Endodermal cell (in vitro differentiated cells): ENCODE measurements around the gene FAT1. TPM values are rescaled to one million over a fixed set of nuclear protein-coding genes. Genes with fewer than 3 reads are reported as not detected.

ENCODE experiments used
- DNase-seq: peaks from one replicate; pipeline ENCODE4 v3.0.0-alpha.2; 2017
- H3K27ac ChIP-seq: 2 replicates; pipeline ENCODE4 v1.5.1; 2013; ENCODE audit warnings: mild to moderate bottlenecking, low read depth, low read length, moderate library complexity
- H3K27me3 ChIP-seq: 2 replicates; pipeline ENCODE4 v1.6.1; 2013; ENCODE audit warnings: mild to moderate bottlenecking, low read length, moderate library complexity; ENCODE audit not compliant: insufficient read depth, control insufficient read depth, poor library complexity, severe bottlenecking
- H3K36me3 ChIP-seq: 2 replicates; pipeline ENCODE4 v1.7.0; 2013; ENCODE audit warnings: mild to moderate bottlenecking, low read length, moderate library complexity; ENCODE audit not compliant: control insufficient read depth, insufficient read depth
- H3K4me1 ChIP-seq: one replicate; pipeline ENCODE4 v1.7.0; 2013; ENCODE audit warnings: low read length; ENCODE audit not compliant: control insufficient read depth, insufficient read depth
- H3K4me3 ChIP-seq: 2 replicates; pipeline ENCODE4 v1.5.1; 2013; ENCODE audit warnings: mild to moderate bottlenecking, low read length, moderate library complexity
- H3K9ac ChIP-seq: 2 replicates; pipeline ENCODE4 v1.6.1; 2013; ENCODE audit warnings: mild to moderate bottlenecking, low read length, moderate library complexity; ENCODE audit not compliant: poor library complexity, severe bottlenecking; ENCODE audit errors: extremely low read depth
- H3K9me3 ChIP-seq: 2 replicates; pipeline ENCODE4 v1.6.1; 2013; ENCODE audit warnings: mild to moderate bottlenecking, low read length, moderate library complexity; ENCODE audit not compliant: control insufficient read depth
- H3K27ac Mint-ChIP-seq: 2 replicates; pipeline ENCODE4 v1.8.0; 2020; ENCODE audit warnings: mixed read lengths
- H3K27me3 Mint-ChIP-seq: 2 replicates; pipeline ENCODE4 v1.8.0; 2021; ENCODE audit warnings: mild to moderate bottlenecking, mixed read lengths; ENCODE audit not compliant: insufficient read depth
- H3K36me3 Mint-ChIP-seq: 2 replicates; pipeline ENCODE4 v1.8.0; 2020; ENCODE audit warnings: low read depth, mixed read lengths
- H3K4me1 Mint-ChIP-seq: 2 replicates; pipeline ENCODE4 v1.8.0; 2020; ENCODE audit warnings: mixed read lengths
- H3K4me3 Mint-ChIP-seq: 2 replicates; pipeline ENCODE4 v1.8.0; 2020; ENCODE audit warnings: mild to moderate bottlenecking, moderate library complexity, mixed read lengths
- H3K9me3 Mint-ChIP-seq: 2 replicates; pipeline ENCODE4 v1.8.0; 2020; ENCODE audit warnings: mild to moderate bottlenecking, mixed read lengths
- WGBS, 2 experiments: methylation state at CpG; one replicate each; pipeline versions ENCODE4 v1.1.5 to v1.1.7; 2013; ENCODE audit warnings: missing lambda C conversion rate in 2 of 2, mixed read lengths in 1 of 2; ENCODE audit not compliant: insufficient coverage in 1 of 2, insufficient read length in 1 of 2; 5-methylcytosine and 5-hydroxymethylcytosine counted together
- total RNA-seq, 2 donors: library from RNA; stranded (reverse); fragmentation: NEBNext Ultra II Directional in 1 of 2; extraction: Animal tissue kit (Norgen Biotek cat#: 25700) in 1 of 2; gene quantifications; 2 replicates in 1 of 2; 3 replicates in 1 of 2; pipeline ENCODE4 v1.2.1, GENCODE V29; 2021
- TF ChIP-seq, protein P1 (sequence below): fragments of 200-600 bp; sonication (generic); conservative IDR thresholded peaks from 2 replicates; pipeline ENCODE4 v1.5.0; 2021; ENCODE audit warnings: antibody characterized with exemption, mild to moderate bottlenecking

FAT1 gene
- total RNA-seq, 2 donors from 2014 or later, result 66.6 to 77.8 TPM

DNA sequence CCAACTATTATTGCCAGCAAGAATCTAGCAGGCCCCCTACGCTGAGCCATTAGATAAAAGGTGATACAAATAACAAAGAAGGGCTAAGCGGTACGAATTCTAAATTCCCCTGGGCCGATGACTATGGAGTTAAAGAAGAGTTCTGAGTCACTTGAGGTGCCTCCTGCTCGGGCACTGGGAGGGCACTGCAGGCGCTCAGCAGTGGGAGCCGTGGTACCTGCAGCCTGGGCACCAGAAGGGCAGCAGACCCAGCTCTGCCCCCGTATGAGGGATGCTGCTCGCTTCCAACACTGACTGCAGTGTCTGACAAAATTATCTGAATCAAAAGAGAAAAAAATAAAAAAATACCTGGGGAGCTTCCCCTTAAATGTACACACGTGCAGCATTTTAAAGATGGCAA, 124.2 kb downstream of the FAT1 start:
- WGBS, 2 experiments, result 94 to 98% methylated on average over 10 of the region's 10 CpGs
- Mint-ChIP-seq H3K27ac (no peak overlapping the region), H3K4me3 (no peak overlapping the region), H3K4me1 (no peaks in the 10 kb centered on the region), H3K27me3 (no peaks in the 10 kb centered on the region), H3K9me3 (no peaks in the 10 kb centered on the region), H3K36me3 (peaks cover 71% of the 10 kb centered on the region)
- Histone ChIP-seq H3K36me3 (peaks cover 87% of the 10 kb centered on the region), H3K9ac (no peak overlapping the region), H3K27ac (no peak overlapping the region), H3K4me3 (no peak overlapping the region), H3K27me3 (no peaks in the 10 kb centered on the region), H3K4me1 (no peaks in the 10 kb centered on the region), H3K9me3 (no peaks in the 10 kb centered on the region)
- no peak for DNase-seq
- TF ChIP-seq, protein P1, sequence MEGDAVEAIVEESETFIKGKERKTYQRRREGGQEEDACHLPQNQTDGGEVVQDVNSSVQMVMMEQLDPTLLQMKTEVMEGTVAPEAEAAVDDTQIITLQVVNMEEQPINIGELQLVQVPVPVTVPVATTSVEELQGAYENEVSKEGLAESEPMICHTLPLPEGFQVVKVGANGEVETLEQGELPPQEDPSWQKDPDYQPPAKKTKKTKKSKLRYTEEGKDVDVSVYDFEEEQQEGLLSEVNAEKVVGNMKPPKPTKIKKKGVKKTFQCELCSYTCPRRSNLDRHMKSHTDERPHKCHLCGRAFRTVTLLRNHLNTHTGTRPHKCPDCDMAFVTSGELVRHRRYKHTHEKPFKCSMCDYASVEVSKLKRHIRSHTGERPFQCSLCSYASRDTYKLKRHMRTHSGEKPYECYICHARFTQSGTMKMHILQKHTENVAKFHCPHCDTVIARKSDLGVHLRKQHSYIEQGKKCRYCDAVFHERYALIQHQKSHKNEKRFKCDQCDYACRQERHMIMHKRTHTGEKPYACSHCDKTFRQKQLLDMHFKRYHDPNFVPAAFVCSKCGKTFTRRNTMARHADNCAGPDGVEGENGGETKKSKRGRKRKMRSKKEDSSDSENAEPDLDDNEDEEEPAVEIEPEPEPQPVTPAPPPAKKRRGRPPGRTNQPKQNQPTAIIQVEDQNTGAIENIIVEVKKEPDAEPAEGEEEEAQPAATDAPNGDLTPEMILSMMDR, result no peak

DNA sequence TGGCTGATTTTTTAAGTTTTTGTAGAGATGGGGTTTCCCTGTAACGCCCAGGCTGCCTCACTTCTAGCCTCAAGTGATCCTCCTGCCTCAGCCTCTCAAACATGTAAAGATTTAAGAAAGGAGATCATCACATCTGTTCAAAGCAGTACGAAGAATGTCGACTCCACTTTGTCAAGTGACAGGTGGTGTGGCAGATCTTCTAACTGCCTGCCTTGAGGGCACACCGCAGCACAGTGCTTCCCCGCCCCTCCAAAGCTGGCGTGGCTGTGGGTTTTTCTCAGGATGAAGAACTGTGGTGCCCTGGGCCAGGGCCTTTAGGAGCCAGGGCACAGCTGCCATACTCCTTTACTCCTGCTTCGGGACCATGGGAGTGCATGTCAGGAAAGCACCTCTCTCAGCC, 125.0 kb downstream of the FAT1 start:
- Histone ChIP-seq H3K9ac (no peak overlapping the region), H3K4me1 (no peaks in the 10 kb centered on the region), H3K27ac (no peak overlapping the region), H3K9me3 (no peaks in the 10 kb centered on the region), H3K36me3 (peaks cover 86% of the 10 kb centered on the region), H3K4me3 (no peak overlapping the region), H3K27me3 (no peaks in the 10 kb centered on the region)
- no peaks in the 10 kb centered on the region for H3K4me1 Mint-ChIP-seq
- TF ChIP-seq, protein P1, result no peak
- no peak overlapping the region for H3K27ac Mint-ChIP-seq
- peaks cover 69% of the 10 kb centered on the region for H3K36me3 Mint-ChIP-seq
- no peaks in the 10 kb centered on the region for H3K9me3 Mint-ChIP-seq
- H3K27me3 Mint-ChIP-seq, result no peaks in the 10 kb centered on the region
- H3K4me3 Mint-ChIP-seq, result no peak overlapping the region
- WGBS, 2 experiments, result 96 to 100% methylated on average over 3 to 7 of the region's 7 CpGs
- no peak for DNase-seq

DNA sequence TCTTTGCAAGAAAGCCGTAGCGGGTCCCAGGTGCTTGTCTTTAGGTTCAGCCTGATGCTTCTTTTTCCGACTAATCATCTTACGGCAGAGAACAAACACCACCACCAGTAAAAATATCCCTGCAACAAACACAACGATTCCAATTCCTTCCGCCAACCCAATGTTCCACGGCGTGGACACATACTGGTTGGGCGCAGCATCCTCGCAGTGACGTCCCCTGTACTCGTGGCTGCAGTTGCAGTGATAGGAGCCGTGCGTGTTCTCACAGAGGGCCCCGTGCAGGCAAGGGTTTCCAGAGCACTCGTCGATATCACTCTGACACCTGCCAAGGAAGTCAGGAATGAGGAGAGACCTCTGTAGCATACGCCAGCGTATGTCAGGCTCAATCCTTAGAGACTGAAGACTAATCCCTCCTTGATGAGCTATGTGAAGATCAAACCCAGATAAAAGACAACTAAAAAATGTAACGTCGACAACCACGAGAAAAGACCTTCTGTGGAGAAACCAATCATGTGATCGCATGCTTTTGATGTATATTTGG, 126.7 kb downstream of the FAT1 start:
- no peak for DNase-seq
- Mint-ChIP-seq H3K4me1 (no peaks in the 10 kb centered on the region), H3K9me3 (no peaks in the 10 kb centered on the region), H3K27ac (no peak overlapping the region), H3K27me3 (peaks cover 4% of the 10 kb centered on the region), H3K36me3 (peaks cover 63% of the 10 kb centered on the region), H3K4me3 (no peak overlapping the region)
- Histone ChIP-seq H3K9ac (no peak overlapping the region), H3K27me3 (no peaks in the 10 kb centered on the region), H3K36me3 (peaks cover 77% of the 10 kb centered on the region), H3K27ac (no peak overlapping the region), H3K4me3 (no peak overlapping the region), H3K9me3 (no peaks in the 10 kb centered on the region), H3K4me1 (no peaks in the 10 kb centered on the region)
- TF ChIP-seq, protein P1, result no peak
- WGBS, 2 experiments, result 96% methylated on average over 18 to 23 of the region's 23 CpGs
